HL-60 (cell line): ENCODE measurements around the gene GALM.

ENCODE experiments used
- DNase-seq, 2 experiments: peaks; one replicate each; pipeline ENCODE4 v3.0.0-alpha.2; 2010 to 2020; ENCODE audit warnings: low read depth in 1 of 2, low spot score in 1 of 2
- H3K27ac ChIP-seq: fragments of 250-450 bp; sonication (Bioruptor Pico); replicated peaks from 2 replicates; pipeline ENCODE4 v1.5.1; 2020; ENCODE audit warnings: mild to moderate bottlenecking, moderate library complexity
- H3K27me3 ChIP-seq: fragments of 250-450 bp; sonication (Bioruptor Pico); 2 replicates; pipeline ENCODE4 v1.5.1; 2021; ENCODE audit warnings: mild to moderate bottlenecking, moderate library complexity; ENCODE audit not compliant: insufficient read depth, poor library complexity, severe bottlenecking
- H3K4me3 ChIP-seq: replicated peaks from 2 replicates; pipeline ENCODE4 v1.5.1; 2011; ENCODE audit warnings: mild to moderate bottlenecking, control low read depth, low read length; ENCODE audit not compliant: insufficient read depth
- GABPA ChIP-seq: IDR thresholded peaks from 2 replicates; pipeline ENCODE4 v1.6.1; 2012; ENCODE audit warnings: low read depth
- POLR2AphosphoS5 ChIP-seq: IDR thresholded peaks from 2 replicates; pipeline ENCODE4 v1.6.1; 2012; ENCODE audit warnings: low read depth
- SPI1 ChIP-seq: IDR thresholded peaks from 2 replicates; pipeline ENCODE4 v1.6.1; 2012; ENCODE audit warnings: low read depth, mild to moderate bottlenecking, borderline replicate concordance
- TF ChIP-seq, protein P1 (sequence below): IDR thresholded peaks from one replicate; pipeline ENCODE4 v1.5.1; 2011; ENCODE audit warnings: low read length, control low read depth, inconsistent platforms; ENCODE audit not compliant: insufficient read depth
- TF ChIP-seq, protein P2 (sequence below): IDR thresholded peaks from 2 replicates; pipeline ENCODE4 v1.6.1; 2012; ENCODE audit warnings: low read depth; ENCODE audit not compliant: insufficient replicate concordance

The GALM gene

DNA sequence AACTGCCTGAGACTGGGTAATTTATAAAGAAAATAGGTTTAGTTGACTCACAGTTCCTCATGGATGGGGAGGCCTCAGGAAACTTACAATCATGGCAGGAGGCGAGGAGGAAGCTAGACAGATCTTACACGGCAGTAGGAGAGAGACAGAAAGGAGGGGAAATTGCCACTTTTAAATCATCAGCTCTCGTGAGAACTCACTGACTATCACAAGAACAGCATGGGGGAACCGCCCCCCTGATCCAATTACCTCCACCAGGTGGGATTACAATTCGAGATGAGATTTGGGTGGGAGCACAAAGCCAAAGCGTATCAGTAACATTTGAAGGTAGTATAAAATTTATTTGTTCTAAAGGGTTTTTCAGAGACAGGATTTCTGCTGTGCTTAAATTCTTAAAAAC, 5.4 kb downstream of the GALM start:
- Histone ChIP-seq H3K27me3 (no peaks in the 10 kb centered on the region), H3K27ac (no peak overlapping the region), H3K4me3 (no peak overlapping the region)
- TF ChIP-seq, protein P1, sequence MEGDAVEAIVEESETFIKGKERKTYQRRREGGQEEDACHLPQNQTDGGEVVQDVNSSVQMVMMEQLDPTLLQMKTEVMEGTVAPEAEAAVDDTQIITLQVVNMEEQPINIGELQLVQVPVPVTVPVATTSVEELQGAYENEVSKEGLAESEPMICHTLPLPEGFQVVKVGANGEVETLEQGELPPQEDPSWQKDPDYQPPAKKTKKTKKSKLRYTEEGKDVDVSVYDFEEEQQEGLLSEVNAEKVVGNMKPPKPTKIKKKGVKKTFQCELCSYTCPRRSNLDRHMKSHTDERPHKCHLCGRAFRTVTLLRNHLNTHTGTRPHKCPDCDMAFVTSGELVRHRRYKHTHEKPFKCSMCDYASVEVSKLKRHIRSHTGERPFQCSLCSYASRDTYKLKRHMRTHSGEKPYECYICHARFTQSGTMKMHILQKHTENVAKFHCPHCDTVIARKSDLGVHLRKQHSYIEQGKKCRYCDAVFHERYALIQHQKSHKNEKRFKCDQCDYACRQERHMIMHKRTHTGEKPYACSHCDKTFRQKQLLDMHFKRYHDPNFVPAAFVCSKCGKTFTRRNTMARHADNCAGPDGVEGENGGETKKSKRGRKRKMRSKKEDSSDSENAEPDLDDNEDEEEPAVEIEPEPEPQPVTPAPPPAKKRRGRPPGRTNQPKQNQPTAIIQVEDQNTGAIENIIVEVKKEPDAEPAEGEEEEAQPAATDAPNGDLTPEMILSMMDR: no peak
- TF ChIP-seq SPI1 (no peak), GABPA (no peak), POLR2AphosphoS5 (no peak)
- TF ChIP-seq, protein P2, sequence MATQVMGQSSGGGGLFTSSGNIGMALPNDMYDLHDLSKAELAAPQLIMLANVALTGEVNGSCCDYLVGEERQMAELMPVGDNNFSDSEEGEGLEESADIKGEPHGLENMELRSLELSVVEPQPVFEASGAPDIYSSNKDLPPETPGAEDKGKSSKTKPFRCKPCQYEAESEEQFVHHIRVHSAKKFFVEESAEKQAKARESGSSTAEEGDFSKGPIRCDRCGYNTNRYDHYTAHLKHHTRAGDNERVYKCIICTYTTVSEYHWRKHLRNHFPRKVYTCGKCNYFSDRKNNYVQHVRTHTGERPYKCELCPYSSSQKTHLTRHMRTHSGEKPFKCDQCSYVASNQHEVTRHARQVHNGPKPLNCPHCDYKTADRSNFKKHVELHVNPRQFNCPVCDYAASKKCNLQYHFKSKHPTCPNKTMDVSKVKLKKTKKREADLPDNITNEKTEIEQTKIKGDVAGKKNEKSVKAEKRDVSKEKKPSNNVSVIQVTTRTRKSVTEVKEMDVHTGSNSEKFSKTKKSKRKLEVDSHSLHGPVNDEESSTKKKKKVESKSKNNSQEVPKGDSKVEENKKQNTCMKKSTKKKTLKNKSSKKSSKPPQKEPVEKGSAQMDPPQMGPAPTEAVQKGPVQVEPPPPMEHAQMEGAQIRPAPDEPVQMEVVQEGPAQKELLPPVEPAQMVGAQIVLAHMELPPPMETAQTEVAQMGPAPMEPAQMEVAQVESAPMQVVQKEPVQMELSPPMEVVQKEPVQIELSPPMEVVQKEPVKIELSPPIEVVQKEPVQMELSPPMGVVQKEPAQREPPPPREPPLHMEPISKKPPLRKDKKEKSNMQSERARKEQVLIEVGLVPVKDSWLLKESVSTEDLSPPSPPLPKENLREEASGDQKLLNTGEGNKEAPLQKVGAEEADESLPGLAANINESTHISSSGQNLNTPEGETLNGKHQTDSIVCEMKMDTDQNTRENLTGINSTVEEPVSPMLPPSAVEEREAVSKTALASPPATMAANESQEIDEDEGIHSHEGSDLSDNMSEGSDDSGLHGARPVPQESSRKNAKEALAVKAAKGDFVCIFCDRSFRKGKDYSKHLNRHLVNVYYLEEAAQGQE: no peak
- no peak for DNase-seq

DNA sequence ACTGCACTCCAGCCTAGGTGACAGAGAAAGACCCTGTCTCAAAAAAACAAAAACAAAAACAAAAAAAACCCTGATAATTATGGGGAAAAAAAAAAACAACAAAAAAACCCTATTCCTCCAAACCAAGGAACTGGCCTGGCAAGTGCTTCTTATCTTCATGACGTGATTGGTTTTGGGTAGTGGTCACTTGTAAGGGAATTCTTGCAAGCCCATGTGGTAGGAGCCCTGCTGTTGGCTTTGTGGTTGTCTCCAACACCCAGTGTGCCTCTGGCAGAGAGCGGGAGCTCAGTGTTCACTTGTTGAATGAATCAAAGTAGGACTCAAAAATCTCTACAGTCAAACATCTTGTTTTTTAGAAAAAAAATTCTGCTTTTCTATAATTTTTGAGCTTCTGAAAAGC, 6.0 kb downstream of the GALM start:
- Histone ChIP-seq H3K4me3 (no peak overlapping the region), H3K27me3 (no peaks in the 10 kb centered on the region), H3K27ac (no peak overlapping the region)
- TF ChIP-seq SPI1: no peak
- TF ChIP-seq, protein P1: no peak
- TF ChIP-seq POLR2AphosphoS5: no peak
- TF ChIP-seq GABPA: no peak
- TF ChIP-seq, protein P2: no peak
- no peak for DNase-seq

DNA sequence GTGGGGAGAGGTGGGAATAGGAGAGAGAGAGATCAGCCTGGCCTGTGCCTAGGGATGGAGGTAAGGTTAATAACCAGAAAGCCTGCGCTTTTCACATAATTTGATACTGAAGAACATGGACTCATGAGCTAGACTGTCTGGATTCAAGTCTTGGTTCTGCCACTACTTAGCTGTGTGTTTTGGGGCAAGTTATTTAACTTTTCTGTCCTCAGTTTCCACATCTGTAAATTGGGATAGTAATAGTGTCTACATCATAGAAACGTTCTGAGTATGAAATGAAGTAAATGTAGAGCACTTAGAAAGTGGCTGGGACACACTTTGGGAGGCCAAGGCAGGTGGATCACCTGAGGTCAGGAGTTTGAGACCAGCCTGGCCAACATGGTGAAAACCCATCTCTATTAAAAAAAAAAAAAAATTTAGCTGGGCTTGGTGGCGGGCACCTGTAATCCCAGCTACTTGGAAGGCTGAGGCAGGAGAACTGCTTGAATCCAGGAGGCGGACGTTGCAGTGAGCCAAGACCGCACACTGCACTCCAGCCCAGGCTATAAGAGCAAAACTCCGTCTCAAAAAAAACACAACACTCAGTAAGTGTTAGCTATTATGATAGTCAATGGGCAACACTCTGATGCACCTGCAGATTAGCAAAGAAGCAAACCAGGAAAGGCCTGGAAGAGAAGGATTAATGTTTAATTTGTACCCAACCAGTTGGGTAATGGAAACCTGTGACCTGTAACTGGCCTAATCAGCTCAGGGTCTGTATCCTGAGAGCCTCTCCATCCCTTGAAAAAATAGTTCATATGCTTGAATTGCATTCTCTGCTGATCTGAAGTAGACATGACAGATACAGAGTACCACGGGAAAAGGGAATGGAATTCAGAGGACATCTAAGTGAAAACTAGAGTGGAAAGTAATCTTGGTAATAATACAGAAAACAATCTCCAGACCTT, 6.8 kb downstream of the GALM start:
- DNase-seq: no peak
- H3K27me3 ChIP-seq: no peaks in the 10 kb centered on the region
- no peak overlapping the region for H3K27ac ChIP-seq
- TF ChIP-seq SPI1: no peak
- TF ChIP-seq, protein P1: no peak
- TF ChIP-seq, protein P2: no peak
- no peak for TF ChIP-seq POLR2AphosphoS5
- TF ChIP-seq GABPA: no peak
- no peak overlapping the region for H3K4me3 ChIP-seq
